Stimulated activated CD4-positive, alpha-beta T cell treated with anti-CD3 and anti-CD28 coated beads, Interleukin-4, amount 100 ng/mL, for 4 hours (primary cell): Measurements from ENCODE around the gene TMEM179.

Source experiments
- DNase-seq, 2 experiments: peaks; one replicate each; pipeline ENCODE4 v3.0.0-alpha.2; 2020

Gene TMEM179

GRCh38 chr14:104541905-104542465 is 62.6 kb downstream of the TMEM179 start:
- no peak for DNase-seq
